ENCODE measurements around the gene MAP2K5.

MAP2K5 gene

GRCh38 chr15:67809866-67810265 is 267.4 kb downstream of the MAP2K5 start:
- DNase-seq, result no peak

- DNase-seq, result no peak
These were observed 269.7 kb downstream of the MAP2K5 start for GRCh38 chr15:67812241-67812644.

- no peak for DNase-seq
These were observed 270.7 kb downstream of the MAP2K5 start for GRCh38 chr15:67813104-67813634.

GRCh38 chr15:67815036-67815592 is 272.6 kb downstream of the MAP2K5 start:
- DNase-seq, result no peak

GRCh38 chr15:67816668-67817067 is 274.2 kb downstream of the MAP2K5 start:
- DNase-seq, result no peak

- no peak for DNase-seq
These were observed 276.0 kb downstream of the MAP2K5 start for GRCh38 chr15:67818464-67818863.

- DNase-seq, result no peak
These were observed 277.1 kb downstream of the MAP2K5 start for GRCh38 chr15:67819636-67820035.

- no peak for DNase-seq
These were observed 277.9 kb downstream of the MAP2K5 start for GRCh38 chr15:67820122-67820991.

- no peak for DNase-seq
These were observed 278.7 kb downstream of the MAP2K5 start for GRCh38 chr15:67820992-67821783.

GRCh38 chr15:67821784-67822440 is 279.4 kb downstream of the MAP2K5 start:
- no peak for DNase-seq

- DNase-seq, result no peak
These were observed 280.2 kb downstream of the MAP2K5 start for GRCh38 chr15:67822537-67823313.

GRCh38 chr15:67823314-67824196 is 281.1 kb downstream of the MAP2K5 start:
- no peak for DNase-seq

GRCh38 chr15:67824197-67824968 is 281.9 kb downstream of the MAP2K5 start:
- no peak for DNase-seq

GRCh38 chr15:67824976-67825880 is 282.7 kb downstream of the MAP2K5 start, which contains the start of gene SKOR1:
SKOR1 (plus strand) TSS chr15:67825509; CDS start chr15:67825603, 94 bp downstream.
- no peak for DNase-seq

- DNase-seq, result no peak
These were observed 283.6 kb downstream of the MAP2K5 start for GRCh38 chr15:67825881-67826716.

GRCh38 chr15:67826717-67827561 is 284.4 kb downstream of the MAP2K5 start:
- DNase-seq, result no peak
